Transverse colon (tissue), 4 donors: ENCODE results near the gene BRME1. TPM values are rescaled to one million over a fixed set of nuclear protein-coding genes. Genes with fewer than 3 reads are reported as not detected.

Source experiments
- DNase-seq: peaks from one replicate; pipeline ENCODE4 v3.0.0-alpha.2; 2019
- H3K27ac ChIP-seq, 4 donors: fragments of 200-600 bp; sonication (generic); 2 replicates each; pipeline ENCODE4 v1.5.1; 2016 to 2018; ENCODE audit warnings: inconsistent platforms in 4 of 4
- H3K27me3 ChIP-seq: fragments of 200-600 bp; sonication (generic); 2 replicates; pipeline ENCODE4 v1.5.1; 2017; ENCODE audit warnings: inconsistent platforms
- H3K36me3 ChIP-seq, 4 donors: fragments of 200-600 bp; sonication (generic); 2 replicates each; pipeline ENCODE4 v1.5.1; 2017 to 2019; ENCODE audit warnings: inconsistent platforms in 4 of 4
- H3K4me1 ChIP-seq, 4 donors: fragments of 200-600 bp; sonication (generic); 2 replicates each; pipeline ENCODE4 v1.5.1; 2017 to 2020; ENCODE audit warnings: inconsistent platforms in 4 of 4
- H3K4me3 ChIP-seq, 4 donors: fragments of 200-600 bp; sonication (generic); 1 replicate in 1 of 4; 2 replicates in 3 of 4; pipeline versions ENCODE4 v1.5.1 to v1.6.1; 2017 to 2019; ENCODE audit warnings: inconsistent platforms in 4 of 4
- H3K9me3 ChIP-seq, 2 donors: fragments of 200-600 bp; sonication (generic); 2 replicates each; pipeline ENCODE4 v1.5.1; 2017 to 2019; ENCODE audit warnings: inconsistent platforms in 2 of 2
- CTCF ChIP-seq, 5 experiments: fragments of 200-600 bp in 3 of 5; fragments of 450-650 bp in 2 of 5; sonication (generic) in 3 of 5; IDR thresholded peaks; 1 replicate in 2 of 5; 2 replicates in 3 of 5; pipeline ENCODE4 v1.5.1; 2016 to 2017; ENCODE audit warnings: antibody characterized with exemption in 5 of 5, inconsistent platforms in 3 of 5, mild to moderate bottlenecking in 2 of 5, moderate library complexity in 1 of 5
- EP300 ChIP-seq: sonication (generic); formaldehyde crosslinking; IDR thresholded peaks from one replicate; pipeline ENCODE4 v1.6.1; 2017; ENCODE audit warnings: antibody characterized with exemption, low read depth
- POLR2A ChIP-seq: fragments of 450-650 bp; IDR thresholded peaks from one replicate; pipeline ENCODE4 v1.6.1; 2016; ENCODE audit warnings: antibody characterized with exemption, mild to moderate bottlenecking, moderate library complexity
- POLR2AphosphoS5 ChIP-seq, 3 donors: sonication (generic); formaldehyde crosslinking; IDR thresholded peaks; one replicate each; pipeline ENCODE4 v1.6.1; 2016; ENCODE audit warnings: antibody characterized with exemption in 3 of 3
- WGBS, 2 donors: methylation state at CpG; one replicate each; pipeline ENCODE4 v1.1.5; 2018; ENCODE audit warnings: low coverage in 1 of 2; 5-methylcytosine and 5-hydroxymethylcytosine counted together
- in situ Hi-C, 4 donors: fragments of 200-750 bp; cut with MboI; loops; one replicate each; pipeline versions ENCODE4 v1.15.0 to v1.15.1; 2017; ENCODE audit warnings: low sequenced_read_pairs in 3 of 4, low pct_ligation_motif_present in 1 of 4, low pct_unique_long_range_greater_than_20kb in 1 of 4
- intact Hi-C: fragments of 100-400 bp; cut with DNase I; formaldehyde crosslinking; loops from one replicate; pipeline ENCODE4 v1.15.1; 2023; ENCODE audit warnings: low total_unique reads
- total RNA-seq, 4 donors: library from RNA; depleted of rRNA; stranded (reverse); fragments of >200 nt; gene quantifications; one replicate each; pipeline ENCODE4 v1.1.0, GENCODE V29; 2016

BRME1 gene
- total RNA-seq, 4 donors from 2014 or later, result 5.2 to 102 (median 6.7) TPM

GRCh38 chr19:13843104-13843921 is 62.6 kb downstream of the BRME1 start:
- 0 to 13% methylated on average over 4 to 19 of the region's 24 CpGs for WGBS, 2 donors
- TF ChIP-seq EP300, result peak; percentile 39
- no peak for TF ChIP-seq CTCF (IDR thresholded peaks at IDR 0.05)
- peak in 2 of 3 donors; percentile 24 to 50 for TF ChIP-seq POLR2AphosphoS5 (IDR thresholded peaks at IDR 0.05)
- in situ Hi-C loops (no loop called here), intact Hi-C loops (no loop called here)
- no peaks in the 10 kb centered on the region for H3K27me3 ChIP-seq
- H3K27ac ChIP-seq, result peak overlapping the region; percentile 99 to 100 (median 100)
- DNase-seq, result peak; percentile 75
- H3K9me3 ChIP-seq, result no peaks in the 10 kb centered on the region
- peaks cover 31 to 74% (median 61%) of the 10 kb centered on the region in 4 donors for H3K4me1 ChIP-seq
- H3K4me3 ChIP-seq, result peak overlapping the region; percentile 45 to 97 (median 82)
- no peaks in the 10 kb centered on the region for H3K36me3 ChIP-seq

- intact Hi-C loops (no loop called here), in situ Hi-C loops (no loop called here)
- Histone ChIP-seq H3K4me3 (peak overlapping the region; percentile 82 to 97 (median 90)), H3K27me3 (no peaks in the 10 kb centered on the region), H3K36me3 (no peaks in the 10 kb centered on the region), H3K27ac (peak overlapping the region; percentile 99 to 100 (median 100)), H3K4me1 (peaks cover 27 to 75% (median 61%) of the 10 kb centered on the region in 4 donors), H3K9me3 (no peaks in the 10 kb centered on the region)
- WGBS, 2 donors, result 0 to 5% methylated on average over 2 to 3 of the region's 95 CpGs
- no peak for TF ChIP-seq EP300
- TF ChIP-seq CTCF (IDR thresholded peaks at IDR 0.05), result peak in 1 of 5 experiments; percentile 10
- TF ChIP-seq POLR2AphosphoS5 (IDR thresholded peaks at IDR 0.05), result peak; percentile 86 to 96 (median 88)
- TF ChIP-seq POLR2A, result peak; percentile 60
- peak; percentile 88 for DNase-seq
Measured at GRCh38 chr19:13842291-13843103, 63.4 kb downstream of the BRME1 start.

GRCh38 chr19:13841962-13842290 is 64.0 kb downstream of the BRME1 start:
- DNase-seq, result no peak
- Histone ChIP-seq H3K4me3 (peak overlapping the region; percentile 82 to 97 (median 90)), H3K27me3 (no peaks in the 10 kb centered on the region), H3K9me3 (no peaks in the 10 kb centered on the region), H3K36me3 (no peaks in the 10 kb centered on the region), H3K27ac (peak overlapping the region; percentile 99 to 100 (median 100)), H3K4me1 (peaks cover 21 to 75% (median 61%) of the 10 kb centered on the region in 4 donors)
- in situ Hi-C loops, result no loop called here
- TF ChIP-seq POLR2AphosphoS5 (IDR thresholded peaks at IDR 0.05), result no peak
- TF ChIP-seq CTCF (IDR thresholded peaks at IDR 0.05), result no peak
- TF ChIP-seq POLR2A, result no peak
- no peak for TF ChIP-seq EP300
- 1% methylated on average over 11 of the region's 11 CpGs; no CpG with 5 or more reads in 1 of the 2 donors for WGBS, 2 donors
- intact Hi-C loops, result no loop called here
